HL-60 (cell line): ENCODE results near the gene TBC1D12.

ENCODE experiments used
- DNase-seq, 2 experiments: peaks; one replicate each; pipeline ENCODE4 v3.0.0-alpha.2; 2010 to 2020; ENCODE audit warnings: low read depth in 1 of 2, low spot score in 1 of 2
- H3K27ac ChIP-seq: fragments of 250-450 bp; sonication (Bioruptor Pico); replicated peaks from 2 replicates; pipeline ENCODE4 v1.5.1; 2020; ENCODE audit warnings: mild to moderate bottlenecking, moderate library complexity
- H3K27me3 ChIP-seq: fragments of 250-450 bp; sonication (Bioruptor Pico); 2 replicates; pipeline ENCODE4 v1.5.1; 2021; ENCODE audit warnings: mild to moderate bottlenecking, moderate library complexity; ENCODE audit not compliant: insufficient read depth, poor library complexity, severe bottlenecking
- H3K4me3 ChIP-seq: replicated peaks from 2 replicates; pipeline ENCODE4 v1.5.1; 2011; ENCODE audit warnings: mild to moderate bottlenecking, control low read depth, low read length; ENCODE audit not compliant: insufficient read depth
- CTCF ChIP-seq: IDR thresholded peaks from one replicate; pipeline ENCODE4 v1.5.1; 2011; ENCODE audit warnings: low read length, control low read depth, inconsistent platforms; ENCODE audit not compliant: insufficient read depth
- GABPA ChIP-seq: IDR thresholded peaks from 2 replicates; pipeline ENCODE4 v1.6.1; 2012; ENCODE audit warnings: low read depth
- POLR2AphosphoS5 ChIP-seq: IDR thresholded peaks from 2 replicates; pipeline ENCODE4 v1.6.1; 2012; ENCODE audit warnings: low read depth
- REST ChIP-seq: IDR thresholded peaks from 2 replicates; pipeline ENCODE4 v1.6.1; 2012; ENCODE audit warnings: low read depth; ENCODE audit not compliant: insufficient replicate concordance
- SPI1 ChIP-seq: IDR thresholded peaks from 2 replicates; pipeline ENCODE4 v1.6.1; 2012; ENCODE audit warnings: low read depth, mild to moderate bottlenecking, borderline replicate concordance

Gene TBC1D12

GRCh38 chr10:94407668-94408067, 5.3 kb downstream of the TBC1D12 start:
- no peak for DNase-seq
- Histone ChIP-seq H3K27me3 (peaks cover 22% of the 10 kb centered on the region), H3K27ac (no peak overlapping the region), H3K4me3 (no peak overlapping the region)
- TF ChIP-seq GABPA: no peak

GRCh38 chr10:94409021-94409657, 6.8 kb downstream of the TBC1D12 start:
- Histone ChIP-seq H3K4me3 (no peak overlapping the region), H3K27ac (no peak overlapping the region), H3K27me3 (peaks cover 23% of the 10 kb centered on the region)
- no peak for TF ChIP-seq POLR2AphosphoS5
- no peak for TF ChIP-seq REST
- TF ChIP-seq GABPA: no peak
- no peak for TF ChIP-seq SPI1
- no peak for TF ChIP-seq CTCF
- DNase-seq: no peak

GRCh38 chr10:94411304-94411703, 9.0 kb downstream of the TBC1D12 start:
- Histone ChIP-seq H3K4me3 (no peak overlapping the region), H3K27ac (no peak overlapping the region), H3K27me3 (peaks cover 14% of the 10 kb centered on the region)
- DNase-seq: no peak
- TF ChIP-seq SPI1 (no peak), REST (no peak), CTCF (no peak), POLR2AphosphoS5 (no peak), GABPA (no peak)

GRCh38 chr10:94412449-94412848, 10.1 kb downstream of the TBC1D12 start:
- H3K27me3 ChIP-seq: peaks cover 14% of the 10 kb centered on the region
- no peak overlapping the region for H3K4me3 ChIP-seq
- no peak for DNase-seq
- no peak for TF ChIP-seq SPI1
- H3K27ac ChIP-seq: no peak overlapping the region

- Histone ChIP-seq H3K27me3 (peaks cover 14% of the 10 kb centered on the region), H3K4me3 (no peak overlapping the region), H3K27ac (no peak overlapping the region)
- no peak for DNase-seq
- TF ChIP-seq POLR2AphosphoS5 (no peak), SPI1 (no peak), CTCF (no peak), GABPA (no peak), REST (no peak)
Measured at GRCh38 chr10:94413361-94413760, 11.0 kb downstream of the TBC1D12 start.
